K562 treated with DMSO at 1 percent for 4 hours (cell line): ENCODE results near the gene NUP98. TPM values are rescaled to one million over a fixed set of nuclear protein-coding genes. Genes with fewer than 3 reads are reported as not detected.

Source experiments
- total RNA-seq: library from RNA; unstranded; fragments of 300-600 nt; gene quantifications from 2 replicates; pipeline ENCODE4 v1.2.3, GENCODE V29; 2022; ENCODE audit not compliant: insufficient read depth

Gene NUP98
- total RNA-seq, result 73.6 and 92.3 TPM in 2 replicates

DNA sequence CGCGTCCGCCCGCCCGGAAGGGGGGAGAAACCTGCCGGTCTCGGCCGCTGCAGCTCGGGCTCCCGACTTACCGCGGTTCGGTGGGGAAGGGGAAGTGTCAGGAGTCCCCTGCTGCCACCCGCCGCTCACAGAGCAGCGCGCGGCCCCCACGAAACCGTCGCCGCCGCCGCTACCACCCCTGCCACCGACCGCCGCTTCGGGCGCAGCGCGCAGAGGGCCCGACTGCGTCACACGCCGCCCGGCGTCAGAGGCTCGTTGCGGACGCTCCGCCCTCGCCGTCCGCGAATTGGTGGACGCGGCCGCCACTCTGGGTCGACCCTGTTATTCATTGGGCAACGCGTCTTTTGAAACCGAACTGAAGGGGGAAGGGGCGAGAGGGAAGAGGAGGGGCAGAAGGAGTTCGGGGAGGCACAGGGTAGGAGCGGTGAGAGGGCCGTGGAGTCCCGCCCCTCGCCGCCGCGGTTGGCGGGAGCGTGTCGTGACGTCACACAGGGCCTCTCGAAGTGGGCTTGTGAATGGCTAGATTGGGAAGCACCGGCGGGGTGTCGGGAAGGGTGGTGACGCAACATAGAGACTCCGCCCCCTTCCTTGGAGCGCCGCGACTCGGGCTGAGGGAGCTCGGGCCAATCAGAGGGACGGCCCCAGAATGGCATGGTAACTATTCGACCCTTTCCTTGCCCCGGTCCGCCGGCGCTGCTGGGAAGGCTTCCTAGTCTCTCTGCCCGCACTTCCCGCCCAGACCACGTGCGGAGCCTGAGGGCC, at the start of gene NUP98:
NUP98 (minus strand) TSS at position 226 of the 762 bp plus-strand sequence. CDS start 15,437 bp downstream, outside the sequence.

DNA sequence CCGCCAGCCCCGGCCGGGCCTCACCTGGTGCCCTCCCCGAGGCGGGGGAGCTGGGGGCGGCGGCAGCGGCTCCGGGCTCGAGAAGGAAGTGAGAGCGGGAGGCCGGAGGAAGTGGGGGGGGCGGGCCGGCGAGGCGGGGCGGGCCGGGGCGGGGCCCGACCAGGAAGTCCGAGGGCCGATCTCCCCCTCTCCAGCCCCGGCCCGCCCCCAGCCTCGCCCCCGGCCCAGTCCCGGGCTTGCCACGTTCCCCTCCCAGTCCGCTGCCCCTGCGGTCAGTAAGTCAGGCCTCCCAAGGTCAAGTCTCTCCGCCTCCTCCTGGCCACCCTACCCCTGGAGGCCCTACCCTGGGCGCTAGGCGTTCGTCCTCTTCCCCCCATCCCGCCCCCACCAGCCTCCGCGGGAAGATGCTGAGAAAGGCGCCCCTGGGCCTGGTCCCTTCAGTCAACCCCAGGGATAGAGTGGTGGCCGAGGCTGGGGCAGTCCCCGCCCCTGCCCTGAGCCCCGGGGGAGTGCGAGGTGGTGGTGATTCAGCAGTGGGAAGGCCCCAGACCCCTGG, 43.6 kb upstream of the NUP98 start, which contains the start of gene RHOG:
RHOG (minus strand) TSS at position 90 of the 556 bp plus-strand sequence. CDS start 12,821 bp downstream, outside the sequence.

DNA sequence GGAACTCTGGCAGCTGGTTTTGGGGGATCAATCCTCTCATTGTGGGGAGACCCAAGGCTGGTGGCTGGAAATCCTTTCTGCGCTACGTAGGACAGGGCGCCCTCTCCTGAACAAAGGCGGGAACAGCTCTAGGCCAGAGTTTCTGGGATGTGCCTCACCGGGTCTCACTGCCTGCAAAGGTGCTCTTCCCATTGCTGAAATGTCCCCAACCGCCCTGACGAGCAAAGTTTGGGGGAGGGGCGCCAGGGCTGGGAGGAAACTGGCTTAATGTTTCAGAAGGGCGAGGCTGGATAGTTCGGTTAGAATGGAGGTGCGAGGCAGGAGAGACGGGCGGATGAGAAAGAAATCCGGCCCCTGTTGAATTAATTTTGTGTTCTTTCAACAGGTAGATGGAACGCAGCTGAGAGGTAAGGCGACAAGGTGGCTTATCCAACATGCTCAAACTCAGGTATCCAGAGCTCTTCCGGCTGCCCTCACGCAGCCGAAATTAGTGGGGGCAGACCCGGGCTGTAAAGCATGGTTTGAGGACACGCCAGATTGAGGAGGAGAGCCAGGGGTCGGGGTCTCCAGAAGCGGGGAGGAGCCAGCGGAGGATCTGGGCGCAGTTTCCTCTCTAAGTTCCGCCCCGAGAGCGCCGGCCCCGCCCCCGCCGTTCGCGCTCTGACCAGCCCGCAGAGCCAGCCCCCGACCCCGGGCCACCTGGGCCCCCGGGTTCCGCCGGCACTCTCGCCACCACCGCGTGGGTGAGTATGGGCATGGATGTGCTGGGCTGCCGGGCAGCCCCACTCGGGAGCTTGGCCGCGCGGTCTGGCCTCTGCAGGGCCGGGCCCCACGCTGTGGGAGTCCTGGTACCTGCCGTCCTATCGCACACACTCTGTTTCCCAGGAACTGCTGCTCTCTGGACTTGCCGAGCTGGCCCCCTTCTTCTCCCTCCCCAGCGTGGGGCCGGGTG, 10.8 kb upstream of the NUP98 start, which contains the start of gene PGAP2:
PGAP2 (plus strand) TSS at position 652 of the 952 bp plus-strand sequence. CDS start 2,700 bp downstream, outside the sequence.

GRCh38 chr11:3671334-3672254, 125.8 kb downstream of the NUP98 start, which contains the start of gene CHRNA10:
Gene CHRNA10, minus strand, starts transcription at chr11:3671384. Its CDS starts 72 bp downstream, at chr11:3671312.

GRCh38 chr11:3644817-3645235, 152.5 kb downstream of the NUP98 start, which contains the start of gene ART1:
Gene ART1, plus strand, starts transcription at chr11:3645128. Its CDS starts 14,086 bp downstream, at chr11:3659214.

GRCh38 chr11:3641701-3642070, 155.7 kb downstream of the NUP98 start, which contains the start of gene ART5:
Gene ART5, minus strand, starts transcription at chr11:3641992. Its CDS starts 130 bp downstream, at chr11:3641862.

Other genes starting within 250 kb of the NUP98 start
- gene ART5, start 155.6 kb downstream of the NUP98 start, total RNA-seq, result not detected in 2 replicates
- gene ART1, start 152.4 kb downstream of the NUP98 start, total RNA-seq, result not detected in 2 replicates
- 5.7 and 8.7 TPM in 2 replicates for gene CHRNA10, start 126.2 kb downstream of the NUP98 start, total RNA-seq
- gene PGAP2, start 11.0 kb upstream of the NUP98 start, total RNA-seq, result 21.3 and 45.8 TPM in 2 replicates
- 121 and 166 TPM in 2 replicates for gene RHOG, start 43.4 kb upstream of the NUP98 start, total RNA-seq
- 45.7 and 46.8 TPM in 2 replicates for gene STIM1, start 58.1 kb upstream of the NUP98 start, total RNA-seq